PC-9 (cell line): ENCODE results near the gene SAMD8. TPM values are rescaled to one million over a fixed set of nuclear protein-coding genes. Genes with fewer than 3 reads are reported as not detected.

Experiments used
- BruUV-seq: library from RNA; stranded (reverse); fragments of 400-500 nt; replicated peaks from 2 replicates; lab custom pipeline; 2021; lab: Mats Ljungman, UMichigan
- CTCF ChIA-PET: fragments of 300-600 bp; sonication (Branson Sonifier 250); formaldehyde crosslinking; loops from one replicate; lab custom pipeline; 2022; ENCODE audit warnings: antibody characterized with exemption; lab: Charles Lee
- POLR2A ChIA-PET: fragments of 300-600 bp; sonication (Branson Sonifier 250); formaldehyde crosslinking; loops from one replicate; lab custom pipeline; 2022; ENCODE audit warnings: antibody characterized with exemption; ENCODE audit not compliant: unreplicated experiment; lab: Charles Lee
- DNase-seq, 2 experiments: peaks; one replicate each; pipeline versions ENCODE4 v3.0.0 to v3.0.0-alpha.2; 2015 to 2022; ENCODE audit warnings: mixed read lengths in 1 of 2
- H2AFZ ChIP-seq: fragments of 200-600 bp; sonication (generic); 2 replicates; pipeline ENCODE4 v1.8.1; 2017; ENCODE audit warnings: antibody characterized with exemption
- H3F3A ChIP-seq: fragments of 200-600 bp; sonication (generic); 2 replicates; pipeline ENCODE4 v1.8.1; 2017; ENCODE audit warnings: antibody characterized with exemption, mild to moderate bottlenecking, low read depth; ENCODE audit not compliant: insufficient read depth
- H3K27ac ChIP-seq: fragments of 200-600 bp; sonication (generic); 2 replicates; pipeline ENCODE4 v1.6.1; 2016; ENCODE audit warnings: mixed run types
- H3K27me3 ChIP-seq: fragments of 200-600 bp; sonication (generic); 2 replicates; pipeline ENCODE4 v1.6.1; 2016; ENCODE audit warnings: low read depth, mixed run types; ENCODE audit not compliant: insufficient read depth
- H3K36me3 ChIP-seq: fragments of 200-600 bp; sonication (generic); 2 replicates; pipeline ENCODE4 v1.6.1; 2016; ENCODE audit warnings: low read depth, mixed run types
- H3K4me1 ChIP-seq: fragments of 200-600 bp; sonication (generic); replicated peaks from 2 replicates; pipeline ENCODE4 v1.6.1; 2016; ENCODE audit warnings: mixed run types; ENCODE audit not compliant: insufficient read depth
- H3K4me2 ChIP-seq: fragments of 200-600 bp; sonication (generic); 2 replicates; pipeline ENCODE4 v1.6.1; 2017; ENCODE audit warnings: mixed run types
- H3K4me3 ChIP-seq: fragments of 200-600 bp; sonication (generic); 2 replicates; pipeline ENCODE4 v1.6.1; 2016; ENCODE audit warnings: mixed run types
- H3K79me2 ChIP-seq: fragments of 200-600 bp; sonication (generic); 2 replicates; pipeline ENCODE4 v1.6.1; 2017; ENCODE audit warnings: low read depth, mixed run types
- H3K9me2 ChIP-seq: fragments of 200-600 bp; sonication (generic); 2 replicates; pipeline ENCODE4 v1.8.1; 2017; ENCODE audit warnings: mild to moderate bottlenecking; ENCODE audit not compliant: insufficient read depth
- H3K9me3 ChIP-seq: fragments of 200-600 bp; sonication (generic); 2 replicates; pipeline ENCODE4 v1.8.1; 2016; ENCODE audit warnings: low read depth; ENCODE audit not compliant: insufficient read depth
- H4K20me1 ChIP-seq: fragments of 200-600 bp; sonication (generic); 2 replicates; pipeline ENCODE4 v1.8.1; 2017; ENCODE audit not compliant: insufficient read depth
- EZH2 ChIP-seq: fragments of 200-600 bp; sonication (generic); IDR thresholded peaks from 2 replicates; pipeline ENCODE4 v1.8.0; 2017; ENCODE audit warnings: antibody characterized with exemption, low read depth
- intact Hi-C: fragments of 100-400 bp; cut with micrococcal nuclease; formaldehyde crosslinking; loops from one replicate; pipeline ENCODE4 v1.10.0; 2022; ENCODE audit not compliant: unreplicated experiment
- total RNA-seq: library from RNA; stranded (reverse); gene quantifications from 2 replicates; pipeline ENCODE4 v1.2.3, GENCODE V29; 2021
- TF ChIP-seq, protein P1 (sequence below): fragments of 200-600 bp; sonication (generic); conservative IDR thresholded peaks from 2 replicates; pipeline ENCODE4 v1.6.1; 2017; ENCODE audit warnings: mixed run types, antibody characterized with exemption, mild to moderate bottlenecking, moderate library complexity

Gene SAMD8
- total RNA-seq, 1 experiment from 2014 or later, result 31.1 TPM

DNA sequence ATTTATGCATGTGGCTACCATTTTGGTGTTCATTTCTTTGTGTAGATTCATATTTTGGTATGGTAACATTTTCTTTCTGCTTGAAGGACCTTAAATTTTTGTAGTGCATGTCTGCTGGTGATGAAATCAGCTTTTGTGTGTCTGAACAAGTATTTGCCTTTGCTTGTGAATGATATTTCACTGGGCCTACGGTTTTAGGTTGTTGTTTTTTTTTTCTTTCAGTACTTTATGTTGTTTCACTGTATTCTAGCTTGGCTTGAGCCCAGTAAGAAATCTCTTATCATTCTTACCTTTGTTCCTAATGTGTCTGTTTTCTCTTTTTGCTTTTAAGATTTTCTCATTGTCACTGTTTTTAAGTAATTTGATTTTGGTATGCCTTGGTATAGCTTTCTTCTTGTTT lies 31.9 kb downstream of the SAMD8 start:
- ChIA-PET CTCF (interaction anchor here (0.6 to 0.7 kb wide), 2 partner anchors 16 to 104 kb away, joined by 3 to 5 read pairs; no protein-coding TSS in a partner anchor), POLR2A (interaction anchor here (0.6 kb wide), 1 partner anchor 953 kb away, joined by 4 read pairs; no protein-coding TSS in a partner anchor)
- Histone ChIP-seq H3K4me2 (peak overlapping the region; percentile 75), H3K27me3 (no peaks in the 10 kb centered on the region), H3K79me2 (peaks cover 69% of the 10 kb centered on the region), H3K9me2 (no peaks in the 10 kb centered on the region), H3K9me3 (no peaks in the 10 kb centered on the region), H3K4me3 (no peak overlapping the region), H2AFZ (no peak overlapping the region), H4K20me1 (no peaks in the 10 kb centered on the region), H3K4me1 (peaks cover 32% of the 10 kb centered on the region), H3F3A (peaks cover 21% of the 10 kb centered on the region), H3K36me3 (no peaks in the 10 kb centered on the region), H3K27ac (peak overlapping the region; percentile 83)
- intact Hi-C loops, result no loop called here
- DNase-seq, result no peak
- BruUV-seq, result no TSS peak
- no peak for TF ChIP-seq EZH2
- TF ChIP-seq, protein P1, sequence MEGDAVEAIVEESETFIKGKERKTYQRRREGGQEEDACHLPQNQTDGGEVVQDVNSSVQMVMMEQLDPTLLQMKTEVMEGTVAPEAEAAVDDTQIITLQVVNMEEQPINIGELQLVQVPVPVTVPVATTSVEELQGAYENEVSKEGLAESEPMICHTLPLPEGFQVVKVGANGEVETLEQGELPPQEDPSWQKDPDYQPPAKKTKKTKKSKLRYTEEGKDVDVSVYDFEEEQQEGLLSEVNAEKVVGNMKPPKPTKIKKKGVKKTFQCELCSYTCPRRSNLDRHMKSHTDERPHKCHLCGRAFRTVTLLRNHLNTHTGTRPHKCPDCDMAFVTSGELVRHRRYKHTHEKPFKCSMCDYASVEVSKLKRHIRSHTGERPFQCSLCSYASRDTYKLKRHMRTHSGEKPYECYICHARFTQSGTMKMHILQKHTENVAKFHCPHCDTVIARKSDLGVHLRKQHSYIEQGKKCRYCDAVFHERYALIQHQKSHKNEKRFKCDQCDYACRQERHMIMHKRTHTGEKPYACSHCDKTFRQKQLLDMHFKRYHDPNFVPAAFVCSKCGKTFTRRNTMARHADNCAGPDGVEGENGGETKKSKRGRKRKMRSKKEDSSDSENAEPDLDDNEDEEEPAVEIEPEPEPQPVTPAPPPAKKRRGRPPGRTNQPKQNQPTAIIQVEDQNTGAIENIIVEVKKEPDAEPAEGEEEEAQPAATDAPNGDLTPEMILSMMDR, result no peak

DNA sequence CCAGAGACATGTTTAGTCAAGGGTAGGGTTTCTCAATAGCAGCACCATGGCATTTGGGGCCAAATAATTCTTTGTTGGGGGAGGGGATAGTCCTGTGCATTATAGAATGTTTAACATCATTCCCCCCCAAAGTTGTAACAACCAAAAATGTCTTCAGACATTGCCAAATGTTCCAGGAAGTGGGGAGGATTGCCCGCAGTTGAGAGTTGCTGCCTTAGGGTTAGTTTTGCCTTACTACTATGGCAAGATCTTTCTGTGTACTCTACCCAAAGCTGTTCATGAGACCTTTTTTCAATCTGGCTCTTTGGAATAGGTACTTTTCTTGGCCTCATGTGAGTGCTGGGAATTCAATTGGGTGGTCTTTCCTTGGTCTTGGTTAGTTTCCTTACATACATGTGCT lies 34.1 kb downstream of the SAMD8 start:
- Histone ChIP-seq H3K27ac (peak overlapping the region; percentile 83; the same call in 1 of the 2 replicates), H3F3A (peaks cover 21% of the 10 kb centered on the region), H3K79me2 (peaks cover 50% of the 10 kb centered on the region), H3K4me2 (no peak overlapping the region), H3K27me3 (no peaks in the 10 kb centered on the region), H4K20me1 (no peaks in the 10 kb centered on the region), H3K4me1 (peaks cover 24% of the 10 kb centered on the region), H3K36me3 (peaks cover 4% of the 10 kb centered on the region; the same call in 1 of the 2 replicates), H3K9me3 (no peaks in the 10 kb centered on the region), H2AFZ (no peak overlapping the region), H3K4me3 (no peak overlapping the region), H3K9me2 (no peaks in the 10 kb centered on the region)
- ChIA-PET POLR2A (no interaction called here), CTCF (interaction anchor here (0.5 kb wide), 1 partner anchor 1007 kb away, joined by 5 read pairs; no protein-coding TSS in a partner anchor)
- TF ChIP-seq, protein P1, result no peak
- TF ChIP-seq EZH2, result no peak
- no peak for DNase-seq
- intact Hi-C loops, result no loop called here
- no TSS peak for BruUV-seq

DNA sequence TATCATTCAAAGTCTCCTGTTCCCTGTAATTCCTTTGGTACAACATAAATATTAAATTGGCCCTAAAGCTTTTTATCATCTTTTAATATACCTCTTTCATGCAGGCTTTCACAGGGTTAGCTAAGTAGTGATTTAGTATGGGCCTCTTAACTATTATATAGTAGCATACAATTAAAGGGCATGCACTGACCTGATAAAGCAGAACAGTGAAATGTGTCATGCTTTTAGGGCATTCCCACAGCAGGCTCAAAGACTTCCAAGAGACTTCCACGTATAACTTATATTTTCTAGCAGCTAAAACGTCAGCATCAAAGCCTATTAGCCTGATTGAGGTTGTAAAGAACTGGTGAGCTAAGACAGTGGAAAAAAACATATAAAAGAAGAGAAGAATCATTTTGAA lies 35.3 kb downstream of the SAMD8 start:
- no peaks in the 10 kb centered on the region for H3K9me2 ChIP-seq
- H3K79me2 ChIP-seq, result peaks cover 49% of the 10 kb centered on the region
- TF ChIP-seq, protein P1, result no peak
- TF ChIP-seq EZH2, result no peak
- peaks cover 24% of the 10 kb centered on the region for H3K4me1 ChIP-seq
- H2AFZ ChIP-seq, result no peak overlapping the region
- peaks cover 7% of the 10 kb centered on the region; the same call in 1 of the 2 replicates for H3K36me3 ChIP-seq
- DNase-seq, result no peak
- H3K27me3 ChIP-seq, result no peaks in the 10 kb centered on the region
- BruUV-seq, result no TSS peak
- H3K4me2 ChIP-seq, result no peak overlapping the region
- ChIA-PET POLR2A (no interaction called here), CTCF (no interaction called here)
- no peaks in the 10 kb centered on the region for H3K9me3 ChIP-seq
- no peak overlapping the region for H3K27ac ChIP-seq
- no peak overlapping the region for H3K4me3 ChIP-seq
- no peaks in the 10 kb centered on the region for H4K20me1 ChIP-seq
- H3F3A ChIP-seq, result peaks cover 21% of the 10 kb centered on the region
- intact Hi-C loops, result no loop called here
